Neural progenitor cell (in vitro differentiated cells): ENCODE measurements around the gene P3H4. TPM values are rescaled to one million over a fixed set of nuclear protein-coding genes. Genes with fewer than 3 reads are reported as not detected.

Experiments
- DNase-seq: peaks from one replicate; pipeline ENCODE4 v3.0.0-alpha.2; 2016; ENCODE audit warnings: low spot score
- H2AFZ ChIP-seq: fragments of 200-600 bp; sonication (generic); replicated peaks from 2 replicates; pipeline ENCODE4 v1.6.1; 2016; ENCODE audit warnings: antibody characterized with exemption
- H3F3A ChIP-seq: fragments of 200-600 bp; sonication (generic); 2 replicates; pipeline ENCODE4 v1.6.1; 2016; ENCODE audit warnings: antibody characterized with exemption, low read depth
- H3K27ac ChIP-seq: fragments of 200-600 bp; sonication (generic); 2 replicates; pipeline ENCODE4 v1.5.1; 2016; ENCODE audit warnings: mild to moderate bottlenecking
- H3K27me3 ChIP-seq: fragments of 200-600 bp; sonication (generic); 2 replicates; pipeline ENCODE4 v1.6.1; 2016; ENCODE audit warnings: mild to moderate bottlenecking, moderate library complexity
- H3K36me3 ChIP-seq: fragments of 200-600 bp; sonication (generic); 2 replicates; pipeline ENCODE4 v1.5.1; 2016
- H3K4me1 ChIP-seq: fragments of 200-600 bp; sonication (generic); 2 replicates; pipeline ENCODE4 v1.6.1; 2016; ENCODE audit warnings: mixed run types
- H3K4me2 ChIP-seq: fragments of 200-600 bp; sonication (generic); 2 replicates; pipeline ENCODE4 v1.6.1; 2016
- H3K4me3 ChIP-seq: fragments of 200-600 bp; sonication (generic); 2 replicates; pipeline ENCODE4 v1.5.1; 2016
- H3K79me2 ChIP-seq: fragments of 200-600 bp; sonication (generic); 2 replicates; pipeline ENCODE4 v1.6.1; 2016; ENCODE audit warnings: low read depth
- H3K9ac ChIP-seq: fragments of 200-600 bp; sonication (generic); 2 replicates; pipeline ENCODE4 v1.6.1; 2016
- H3K9me3 ChIP-seq: fragments of 200-600 bp; sonication (generic); 2 replicates; pipeline ENCODE4 v1.5.1; 2016; ENCODE audit warnings: low read depth
- H4K20me1 ChIP-seq: fragments of 200-600 bp; sonication (generic); 2 replicates; pipeline ENCODE4 v1.6.1; 2016; ENCODE audit warnings: low read depth
- H3K27ac Mint-ChIP-seq: 3 replicates; pipeline ENCODE4 v1.8.0; 2021; ENCODE audit warnings: mixed read lengths
- H3K27me3 Mint-ChIP-seq: 2 replicates; pipeline ENCODE4 v1.8.0; 2022; ENCODE audit warnings: low read depth, mild to moderate bottlenecking, inconsistent platforms, moderate library complexity, mixed read lengths; ENCODE audit not compliant: insufficient read depth
- H3K36me3 Mint-ChIP-seq: 3 replicates; pipeline ENCODE4 v1.8.0; 2021; ENCODE audit warnings: mixed read lengths
- H3K4me1 Mint-ChIP-seq: 3 replicates; pipeline ENCODE4 v1.8.0; 2021; ENCODE audit warnings: mixed read lengths
- H3K4me3 Mint-ChIP-seq: 3 replicates; pipeline ENCODE4 v1.8.0; 2021; ENCODE audit warnings: mild to moderate bottlenecking, moderate library complexity, mixed read lengths
- H3K9me3 Mint-ChIP-seq: 3 replicates; pipeline ENCODE4 v1.8.0; 2020; ENCODE audit warnings: mixed read lengths
- EZH2 ChIP-seq: fragments of 200-600 bp; sonication (generic); IDR thresholded peaks from 2 replicates; pipeline ENCODE4 v1.6.1; 2017; ENCODE audit warnings: antibody characterized with exemption, mild to moderate bottlenecking, moderate library complexity
- EZH2phosphoT487 ChIP-seq: fragments of 200-600 bp; sonication (generic); IDR thresholded peaks from 2 replicates; pipeline ENCODE4 v1.6.1; 2017; ENCODE audit warnings: antibody characterized with exemption
- total RNA-seq: library from RNA; depleted of rRNA; stranded (reverse); fragments of >200 nt; gene quantifications from 2 replicates; pipeline ENCODE4 v1.2.3, GENCODE V29; 2015; ENCODE audit warnings: low replicate concordance
- TF ChIP-seq, protein P1 (sequence below): fragments of 200-600 bp; sonication (generic); IDR thresholded peaks from 2 replicates; pipeline ENCODE4 v1.5.1; 2017; ENCODE audit warnings: antibody characterized with exemption, mild to moderate bottlenecking

The P3H4 gene
- total RNA-seq, 1 donor from 2014 or later = 18.7 TPM

DNA sequence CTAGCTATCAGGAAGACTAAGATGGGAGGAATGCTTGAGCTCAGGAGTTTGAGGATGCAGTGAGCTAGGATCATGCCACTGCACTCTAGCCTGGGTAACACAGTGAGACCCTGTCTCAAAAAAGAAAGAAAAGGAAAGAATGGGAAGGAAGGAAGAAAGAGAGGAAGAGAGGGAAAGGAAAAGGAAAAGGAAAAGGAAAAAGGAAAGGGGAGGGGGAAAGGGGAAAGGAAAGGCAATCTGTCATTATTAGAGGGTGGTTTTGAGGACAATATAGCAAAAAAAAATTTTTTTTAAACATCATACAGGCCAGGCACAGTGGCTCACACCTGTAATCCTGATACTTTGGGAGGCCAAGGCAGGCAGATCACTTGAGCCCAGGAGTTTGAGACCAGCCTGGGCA, 45.6 kb downstream of the P3H4 start:
- DNase-seq = no peak
- no peak for TF ChIP-seq EZH2
- TF ChIP-seq, protein P1, sequence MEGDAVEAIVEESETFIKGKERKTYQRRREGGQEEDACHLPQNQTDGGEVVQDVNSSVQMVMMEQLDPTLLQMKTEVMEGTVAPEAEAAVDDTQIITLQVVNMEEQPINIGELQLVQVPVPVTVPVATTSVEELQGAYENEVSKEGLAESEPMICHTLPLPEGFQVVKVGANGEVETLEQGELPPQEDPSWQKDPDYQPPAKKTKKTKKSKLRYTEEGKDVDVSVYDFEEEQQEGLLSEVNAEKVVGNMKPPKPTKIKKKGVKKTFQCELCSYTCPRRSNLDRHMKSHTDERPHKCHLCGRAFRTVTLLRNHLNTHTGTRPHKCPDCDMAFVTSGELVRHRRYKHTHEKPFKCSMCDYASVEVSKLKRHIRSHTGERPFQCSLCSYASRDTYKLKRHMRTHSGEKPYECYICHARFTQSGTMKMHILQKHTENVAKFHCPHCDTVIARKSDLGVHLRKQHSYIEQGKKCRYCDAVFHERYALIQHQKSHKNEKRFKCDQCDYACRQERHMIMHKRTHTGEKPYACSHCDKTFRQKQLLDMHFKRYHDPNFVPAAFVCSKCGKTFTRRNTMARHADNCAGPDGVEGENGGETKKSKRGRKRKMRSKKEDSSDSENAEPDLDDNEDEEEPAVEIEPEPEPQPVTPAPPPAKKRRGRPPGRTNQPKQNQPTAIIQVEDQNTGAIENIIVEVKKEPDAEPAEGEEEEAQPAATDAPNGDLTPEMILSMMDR = no peak
- Histone ChIP-seq H4K20me1 (peaks cover 2% of the 10 kb centered on the region), H3K27me3 (no peaks in the 10 kb centered on the region), H3K4me3 (no peak overlapping the region), H3K36me3 (peaks cover 7% of the 10 kb centered on the region), H3K9me3 (no peaks in the 10 kb centered on the region), H3K4me1 (no peaks in the 10 kb centered on the region), H3F3A (no peaks in the 10 kb centered on the region), H3K79me2 (no peaks in the 10 kb centered on the region), H3K9ac (no peak overlapping the region), H3K27ac (no peak overlapping the region), H3K4me2 (no peak overlapping the region), H2AFZ (no peak overlapping the region)
- no peaks in the 10 kb centered on the region for H3K4me1 Mint-ChIP-seq
- H3K27me3 Mint-ChIP-seq = peaks cover 7% of the 10 kb centered on the region
- H3K27ac Mint-ChIP-seq = no peak overlapping the region
- no peaks in the 10 kb centered on the region for H3K9me3 Mint-ChIP-seq
- H3K36me3 Mint-ChIP-seq = peaks cover 39% of the 10 kb centered on the region
- no peak overlapping the region for H3K4me3 Mint-ChIP-seq

DNA sequence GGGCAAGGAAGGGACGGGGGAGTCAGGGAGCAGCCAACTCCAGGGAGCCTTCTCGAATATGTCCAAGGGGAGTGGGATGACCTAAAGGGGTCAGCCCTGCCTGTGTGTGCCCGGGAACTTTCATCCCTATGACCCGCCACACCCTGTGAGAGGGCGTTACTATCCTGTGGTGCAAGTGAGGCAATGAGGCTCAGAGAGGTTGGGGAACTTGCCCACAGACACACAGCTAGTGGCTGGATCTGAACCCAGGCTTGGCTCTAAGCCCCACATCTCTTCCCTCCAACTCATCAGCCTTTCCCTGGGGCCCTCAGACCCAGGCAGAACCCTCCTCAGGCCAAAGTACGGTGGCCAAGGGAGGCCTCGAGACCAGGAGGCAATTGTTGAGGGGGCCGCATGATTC, 48.4 kb downstream of the P3H4 start:
- Histone ChIP-seq H3K4me1 (no peaks in the 10 kb centered on the region), H3K4me2 (no peak overlapping the region), H3K9ac (no peak overlapping the region), H4K20me1 (no peaks in the 10 kb centered on the region), H3K27me3 (no peaks in the 10 kb centered on the region), H3K27ac (no peak overlapping the region), H3K9me3 (no peaks in the 10 kb centered on the region), H2AFZ (no peak overlapping the region), H3K79me2 (no peaks in the 10 kb centered on the region), H3F3A (no peaks in the 10 kb centered on the region), H3K4me3 (no peak overlapping the region), H3K36me3 (peaks cover 7% of the 10 kb centered on the region)
- Mint-ChIP-seq H3K27ac (no peak overlapping the region), H3K27me3 (peaks cover 11% of the 10 kb centered on the region), H3K4me1 (no peaks in the 10 kb centered on the region), H3K36me3 (peaks cover 40% of the 10 kb centered on the region), H3K4me3 (no peak overlapping the region), H3K9me3 (no peaks in the 10 kb centered on the region)
- TF ChIP-seq, protein P1 = no peak
- TF ChIP-seq EZH2 (no peak), EZH2phosphoT487 (no peak)
- no peak for DNase-seq

GRCh38 chr17:41762841-41763240, 48.9 kb downstream of the P3H4 start:
- no peak for DNase-seq
- H3K79me2 ChIP-seq = no peaks in the 10 kb centered on the region
- H3K36me3 Mint-ChIP-seq = peaks cover 41% of the 10 kb centered on the region
- H4K20me1 ChIP-seq = no peaks in the 10 kb centered on the region
- peaks cover 7% of the 10 kb centered on the region for H3K36me3 ChIP-seq
- H3K4me1 Mint-ChIP-seq = no peaks in the 10 kb centered on the region
- H3K27me3 Mint-ChIP-seq = peaks cover 11% of the 10 kb centered on the region
- no peaks in the 10 kb centered on the region for H3F3A ChIP-seq
- no peak overlapping the region for H3K27ac Mint-ChIP-seq
- H3K27me3 ChIP-seq = no peaks in the 10 kb centered on the region
- H3K27ac ChIP-seq = no peak overlapping the region
- H3K9me3 ChIP-seq = no peaks in the 10 kb centered on the region
- H3K4me1 ChIP-seq = no peaks in the 10 kb centered on the region
- no peak overlapping the region for H3K4me3 Mint-ChIP-seq
- H3K4me3 ChIP-seq = no peak overlapping the region
- TF ChIP-seq EZH2 (no peak), EZH2phosphoT487 (no peak)
- TF ChIP-seq, protein P1 = no peak
- H3K4me2 ChIP-seq = no peak overlapping the region
- no peak overlapping the region for H3K9ac ChIP-seq
- H2AFZ ChIP-seq = no peak overlapping the region
- no peaks in the 10 kb centered on the region for H3K9me3 Mint-ChIP-seq

DNA sequence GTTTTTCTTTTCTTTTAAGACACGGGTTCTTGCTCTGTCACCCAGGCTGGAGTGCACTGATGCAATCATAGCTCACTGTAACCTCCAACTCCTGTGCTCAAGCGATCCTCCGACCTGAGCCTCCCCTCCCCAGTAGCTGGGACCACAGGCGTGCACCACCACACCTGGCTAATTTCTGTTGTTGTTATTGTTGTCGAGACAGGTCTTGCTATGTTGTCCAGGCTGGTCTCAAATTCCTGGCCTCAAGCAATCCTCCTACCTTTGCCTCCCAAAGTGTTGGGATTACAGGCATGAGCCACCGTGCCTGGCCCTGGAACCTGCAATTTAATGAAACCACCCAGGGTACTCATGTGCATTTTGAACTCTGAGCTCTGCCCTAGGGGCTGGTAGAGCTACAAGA, 49.4 kb downstream of the P3H4 start:
- H3K27me3 Mint-ChIP-seq = peaks cover 8% of the 10 kb centered on the region
- Histone ChIP-seq H3K27me3 (no peaks in the 10 kb centered on the region), H3F3A (no peaks in the 10 kb centered on the region), H3K9ac (no peak overlapping the region), H3K4me3 (no peak overlapping the region), H3K9me3 (no peaks in the 10 kb centered on the region), H3K4me1 (no peaks in the 10 kb centered on the region), H3K79me2 (no peaks in the 10 kb centered on the region), H2AFZ (no peak overlapping the region), H3K27ac (no peak overlapping the region), H3K36me3 (peaks cover 7% of the 10 kb centered on the region), H3K4me2 (no peak overlapping the region), H4K20me1 (no peaks in the 10 kb centered on the region)
- DNase-seq = no peak
- no peaks in the 10 kb centered on the region for H3K4me1 Mint-ChIP-seq
- no peak overlapping the region for H3K27ac Mint-ChIP-seq
- peaks cover 40% of the 10 kb centered on the region for H3K36me3 Mint-ChIP-seq
- no peak overlapping the region for H3K4me3 Mint-ChIP-seq
- H3K9me3 Mint-ChIP-seq = no peaks in the 10 kb centered on the region
- TF ChIP-seq, protein P1 = no peak
- TF ChIP-seq EZH2 (no peak), EZH2phosphoT487 (no peak)
